ENCODE measurements around the gene H2AZ1.

DNA sequence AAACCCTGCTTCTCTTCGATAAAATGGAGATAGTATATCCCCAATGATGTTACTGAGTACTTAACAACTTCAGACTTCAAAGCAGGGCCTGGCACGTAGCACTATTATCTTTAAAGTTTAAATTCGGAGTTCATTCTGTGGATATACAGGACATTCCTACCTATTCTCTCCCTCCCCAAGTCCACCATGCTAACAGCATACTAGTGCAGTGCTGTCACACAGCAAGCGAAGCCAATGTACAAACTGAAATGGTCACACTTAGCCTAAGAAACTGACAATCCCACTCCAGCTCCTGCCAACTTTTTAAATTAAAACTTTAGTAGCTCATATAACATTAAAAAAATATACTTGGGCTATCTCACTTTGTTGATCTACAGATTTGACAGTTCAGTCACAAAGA lies 2.5 kb downstream of the H2AZ1 start:
- TF ChIP-seq TCF7L2 (IDR thresholded peaks at IDR 0.05; ENCODE audit: low read depth, low read length): no peak
- TF ChIP-seq, protein P1, sequence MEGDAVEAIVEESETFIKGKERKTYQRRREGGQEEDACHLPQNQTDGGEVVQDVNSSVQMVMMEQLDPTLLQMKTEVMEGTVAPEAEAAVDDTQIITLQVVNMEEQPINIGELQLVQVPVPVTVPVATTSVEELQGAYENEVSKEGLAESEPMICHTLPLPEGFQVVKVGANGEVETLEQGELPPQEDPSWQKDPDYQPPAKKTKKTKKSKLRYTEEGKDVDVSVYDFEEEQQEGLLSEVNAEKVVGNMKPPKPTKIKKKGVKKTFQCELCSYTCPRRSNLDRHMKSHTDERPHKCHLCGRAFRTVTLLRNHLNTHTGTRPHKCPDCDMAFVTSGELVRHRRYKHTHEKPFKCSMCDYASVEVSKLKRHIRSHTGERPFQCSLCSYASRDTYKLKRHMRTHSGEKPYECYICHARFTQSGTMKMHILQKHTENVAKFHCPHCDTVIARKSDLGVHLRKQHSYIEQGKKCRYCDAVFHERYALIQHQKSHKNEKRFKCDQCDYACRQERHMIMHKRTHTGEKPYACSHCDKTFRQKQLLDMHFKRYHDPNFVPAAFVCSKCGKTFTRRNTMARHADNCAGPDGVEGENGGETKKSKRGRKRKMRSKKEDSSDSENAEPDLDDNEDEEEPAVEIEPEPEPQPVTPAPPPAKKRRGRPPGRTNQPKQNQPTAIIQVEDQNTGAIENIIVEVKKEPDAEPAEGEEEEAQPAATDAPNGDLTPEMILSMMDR (IDR thresholded peaks at IDR 0.05 in 2 of 3, conservative IDR thresholded peaks at IDR 0.05 in 1 of 3; ENCODE audit: insufficient read depth in 2 of 3, low read depth in 1 of 3, low read length in 3 of 3): no peak

Data from K562 (cell line).